GM20000 (cell line): ENCODE measurements around the gene INTS1.

Experiments used
- DNase-seq: peaks from one replicate; pipeline ENCODE4 v3.0.0; 2012; ENCODE audit warnings: low spot score
- CTCF ChIP-seq: IDR thresholded peaks from 2 replicates; pipeline ENCODE4 v1.5.1; 2012; ENCODE audit warnings: mild to moderate bottlenecking, control low read depth; ENCODE audit errors: extremely low read depth, missing control alignments

INTS1 gene

GRCh38 chr7:1458683-1459511 lies 45.3 kb downstream of the INTS1 start, which contains the start of gene MICALL2:
Gene MICALL2, minus strand, starts transcription at chr7:1459470. Its CDS starts 144 bp downstream, at chr7:1459326.
- TF ChIP-seq CTCF, result no peak
- no peak for DNase-seq

DNA sequence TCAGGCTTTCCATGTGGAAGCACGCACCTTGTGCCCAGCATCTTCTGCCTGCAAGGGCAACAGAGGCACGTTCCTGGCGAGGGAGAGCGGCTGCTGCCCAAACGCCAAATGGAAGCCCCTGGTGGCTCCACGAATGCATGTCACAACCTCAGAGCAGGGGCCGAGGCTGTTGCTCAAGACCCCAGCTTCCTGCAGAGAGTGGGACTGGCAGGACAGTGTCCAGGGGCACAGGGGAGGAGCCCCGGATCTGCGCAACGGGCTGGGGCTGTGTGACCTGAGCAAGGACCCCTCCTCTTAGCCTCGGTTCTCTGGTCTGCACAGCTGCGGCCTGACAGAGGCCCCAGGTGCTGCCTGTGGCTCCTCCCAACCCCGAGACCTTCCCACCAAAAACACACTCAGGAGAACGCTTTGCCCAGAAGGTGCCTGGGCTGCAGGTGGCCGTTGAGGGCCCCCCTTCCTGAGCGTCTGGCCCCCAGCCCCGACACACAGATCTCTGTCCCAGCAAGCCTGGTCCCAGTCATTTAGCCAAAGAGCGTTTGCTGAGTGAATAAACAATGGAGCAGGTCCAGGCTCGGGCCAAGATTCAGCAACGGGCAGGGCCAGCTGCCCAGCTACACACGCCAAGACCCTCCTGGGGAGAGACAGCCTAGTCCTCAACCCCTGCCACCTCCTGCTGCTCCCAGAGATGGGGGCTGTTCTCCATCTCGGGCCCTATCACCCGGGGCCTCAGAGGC lies 46.1 kb downstream of the INTS1 start:
- no peak for TF ChIP-seq CTCF
- no peak for DNase-seq

GRCh38 chr7:1457059-1457948 lies 46.9 kb downstream of the INTS1 start:
- no peak for TF ChIP-seq CTCF
- DNase-seq, result no peak

DNA sequence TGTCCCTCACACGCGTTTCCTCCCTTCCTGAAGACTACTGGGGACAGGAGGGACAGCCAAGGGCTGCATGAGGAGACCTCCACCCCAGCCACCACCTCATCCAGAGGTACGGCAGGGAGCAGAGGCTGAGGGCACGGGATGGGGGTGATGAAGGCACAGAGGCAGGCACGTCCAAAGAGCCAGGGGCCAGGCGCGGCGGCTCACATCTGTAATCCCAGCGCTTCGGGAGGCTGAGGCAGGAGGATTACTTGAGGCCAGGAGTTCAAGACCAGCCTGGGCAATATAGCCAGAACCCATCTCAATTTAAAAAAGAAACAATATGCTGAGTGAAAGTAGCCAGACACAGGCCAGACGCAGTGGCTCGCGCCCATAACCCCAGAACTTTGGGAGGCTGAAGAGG lies 48.2 kb downstream of the INTS1 start:
- no peak for DNase-seq
- TF ChIP-seq CTCF, result no peak

DNA sequence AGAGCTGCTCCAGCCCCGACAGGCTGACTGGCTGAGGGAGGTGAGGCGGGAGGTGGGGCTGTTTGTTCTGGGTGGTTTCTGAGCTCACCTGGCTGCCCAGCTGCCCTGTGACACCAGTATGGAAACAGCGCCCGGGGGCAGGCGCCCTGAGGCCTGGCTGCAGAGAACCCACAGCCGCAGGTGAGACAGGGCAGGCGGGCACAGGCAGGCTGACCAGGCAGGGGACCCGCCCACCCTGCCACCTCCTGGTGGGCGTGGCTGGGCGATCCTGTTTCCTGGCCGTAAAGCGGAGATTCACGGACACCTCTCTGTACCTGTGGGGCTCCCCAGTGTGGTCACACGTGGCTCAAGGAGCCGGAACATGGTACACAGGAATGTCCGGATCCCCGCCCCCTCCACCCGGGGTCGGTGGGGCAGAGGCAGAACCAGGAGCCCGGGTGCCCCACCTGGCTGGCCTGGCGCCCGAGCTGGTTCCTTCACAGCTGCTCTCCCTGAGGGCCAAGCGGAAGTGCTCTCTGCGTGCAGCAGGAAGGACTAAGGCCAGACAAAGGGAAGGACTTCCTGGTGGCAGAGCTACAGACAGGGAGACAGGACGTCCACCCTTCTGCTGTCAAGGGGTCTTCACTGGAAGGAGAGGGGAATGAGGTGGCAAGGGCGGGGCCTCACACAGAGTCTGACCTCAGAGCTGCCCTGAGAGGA lies 48.8 kb downstream of the INTS1 start:
- TF ChIP-seq CTCF, result no peak
- DNase-seq, result no peak

DNA sequence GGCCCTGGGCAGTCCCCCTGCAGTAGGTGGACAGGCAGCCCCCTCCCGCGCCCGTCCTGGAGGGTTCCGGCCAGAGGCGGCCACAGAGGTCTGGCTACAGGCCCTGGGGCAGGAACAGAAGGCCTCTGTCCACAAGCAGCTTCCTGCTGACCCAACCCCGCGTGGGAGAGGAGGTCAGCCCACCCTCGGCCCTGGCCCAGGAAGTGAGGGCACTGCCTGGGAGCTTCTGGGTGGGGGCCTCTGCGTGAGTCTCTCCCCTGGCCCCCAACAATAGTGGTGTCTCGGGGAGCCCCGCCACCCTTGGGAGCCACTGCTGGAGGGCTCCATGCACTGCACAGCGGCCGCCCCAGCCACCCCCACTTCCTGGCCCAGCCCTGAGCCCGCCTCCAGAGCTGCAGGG lies 49.6 kb downstream of the INTS1 start:
- DNase-seq, result no peak
- no peak for TF ChIP-seq CTCF
